DMS53 (cell line): Measurements from ENCODE around the gene THAP7.

Experiments
- DNase-seq: peaks from one replicate; lab custom pipeline; 2025; lab: John Stamatoyannopoulos, UW

The THAP7 gene

DNA sequence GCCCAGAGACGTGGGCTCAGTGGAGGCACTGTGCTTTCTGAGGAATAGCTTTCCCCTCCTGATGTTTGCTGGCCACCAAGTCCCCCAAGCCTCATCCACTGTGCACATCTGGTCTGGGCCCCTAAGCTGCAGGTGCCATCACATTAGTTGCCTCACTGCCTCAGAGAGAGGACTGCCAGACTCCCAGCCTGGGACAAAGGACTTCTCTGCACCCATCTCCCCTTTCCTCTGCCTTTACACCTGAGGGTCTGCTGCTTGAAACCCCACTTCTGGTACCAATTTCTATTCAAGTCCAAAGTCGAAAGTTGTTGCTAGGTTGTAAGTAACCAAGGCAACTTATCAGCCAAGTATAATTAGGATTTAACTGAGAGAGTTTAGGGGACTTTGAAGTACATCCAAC, 23.5 kb downstream of the THAP7 start:
- no peak for DNase-seq

DNA sequence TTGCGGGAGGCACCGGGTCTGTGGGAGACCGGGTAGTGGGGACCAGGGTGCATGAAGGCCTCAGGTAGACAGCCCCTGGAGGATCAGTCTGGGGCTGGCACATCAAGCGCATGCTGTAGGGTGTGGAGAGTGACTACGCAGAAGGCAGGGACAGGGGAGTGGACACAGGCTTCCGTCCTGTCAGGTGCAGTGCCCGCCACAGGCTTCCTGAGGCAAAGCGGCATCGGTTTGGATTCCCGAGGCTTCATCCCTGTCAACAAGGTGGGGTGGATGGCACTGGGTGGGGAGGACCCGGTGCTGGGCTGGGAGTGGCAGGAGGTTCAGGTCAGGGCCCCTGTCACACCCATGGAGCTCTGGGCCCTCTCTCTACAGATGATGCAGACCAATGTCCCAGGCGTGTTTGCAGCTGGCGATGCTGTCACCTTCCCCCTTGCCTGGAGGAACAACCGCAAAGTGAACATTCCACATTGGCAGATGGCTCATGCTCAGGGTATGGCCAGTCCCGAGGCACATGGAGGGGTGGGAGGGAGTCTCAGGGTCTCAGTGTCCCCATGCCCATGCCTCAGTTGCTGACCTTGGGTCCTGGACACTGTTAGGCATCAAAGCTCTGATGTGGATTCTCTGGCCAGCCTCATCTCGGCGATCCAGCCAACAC, 24.3 kb downstream of the THAP7 start:
- no peak for DNase-seq

DNA sequence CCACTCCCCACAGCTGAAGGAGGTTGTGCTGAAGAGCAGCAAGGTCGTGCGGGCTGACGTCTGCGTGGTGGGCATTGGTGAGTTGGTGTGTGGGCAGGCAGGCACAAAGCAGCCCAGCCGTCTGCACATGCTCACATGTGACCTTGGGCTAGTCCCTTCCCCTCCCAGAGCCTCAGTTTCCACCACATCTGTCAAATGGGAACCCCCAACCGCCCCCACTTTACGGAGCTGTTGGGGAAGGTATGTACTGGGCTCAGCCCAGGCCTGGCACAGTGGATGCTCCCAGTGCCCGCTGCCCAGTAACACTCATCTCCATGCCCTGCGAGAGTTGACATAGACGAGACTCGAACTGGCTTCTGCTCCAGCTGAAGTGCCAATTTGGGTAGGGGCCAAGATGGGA, 24.9 kb downstream of the THAP7 start:
- DNase-seq = no peak

DNA sequence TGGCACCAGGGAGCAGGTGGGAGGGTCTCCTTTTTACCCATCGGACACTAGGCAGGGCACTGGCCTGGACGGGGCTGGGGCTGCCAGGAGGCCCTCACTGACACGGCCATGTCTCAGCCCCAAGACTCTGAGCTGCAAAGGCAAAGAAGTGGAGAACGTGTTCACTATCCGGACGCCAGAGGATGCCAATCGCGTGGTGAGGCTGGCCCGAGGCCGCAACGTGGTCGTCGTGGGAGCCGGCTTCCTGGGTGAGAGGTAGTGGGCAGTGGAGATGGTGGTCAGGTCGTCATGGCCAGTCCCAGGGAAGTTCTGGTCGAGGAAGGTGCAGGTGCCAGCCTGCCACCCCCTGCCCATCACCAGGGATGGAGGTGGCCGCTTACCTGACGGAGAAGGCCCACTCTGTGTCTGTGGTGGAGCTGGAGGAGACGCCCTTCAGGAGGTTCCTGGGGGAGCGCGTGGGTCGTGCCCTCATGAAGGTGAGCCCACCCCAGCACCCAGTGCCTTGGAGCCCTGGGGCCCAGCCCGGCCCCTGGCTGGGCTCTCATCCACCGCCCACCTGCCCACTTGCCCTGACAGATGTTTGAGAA, 25.5 kb downstream of the THAP7 start:
- DNase-seq = no peak

DNA sequence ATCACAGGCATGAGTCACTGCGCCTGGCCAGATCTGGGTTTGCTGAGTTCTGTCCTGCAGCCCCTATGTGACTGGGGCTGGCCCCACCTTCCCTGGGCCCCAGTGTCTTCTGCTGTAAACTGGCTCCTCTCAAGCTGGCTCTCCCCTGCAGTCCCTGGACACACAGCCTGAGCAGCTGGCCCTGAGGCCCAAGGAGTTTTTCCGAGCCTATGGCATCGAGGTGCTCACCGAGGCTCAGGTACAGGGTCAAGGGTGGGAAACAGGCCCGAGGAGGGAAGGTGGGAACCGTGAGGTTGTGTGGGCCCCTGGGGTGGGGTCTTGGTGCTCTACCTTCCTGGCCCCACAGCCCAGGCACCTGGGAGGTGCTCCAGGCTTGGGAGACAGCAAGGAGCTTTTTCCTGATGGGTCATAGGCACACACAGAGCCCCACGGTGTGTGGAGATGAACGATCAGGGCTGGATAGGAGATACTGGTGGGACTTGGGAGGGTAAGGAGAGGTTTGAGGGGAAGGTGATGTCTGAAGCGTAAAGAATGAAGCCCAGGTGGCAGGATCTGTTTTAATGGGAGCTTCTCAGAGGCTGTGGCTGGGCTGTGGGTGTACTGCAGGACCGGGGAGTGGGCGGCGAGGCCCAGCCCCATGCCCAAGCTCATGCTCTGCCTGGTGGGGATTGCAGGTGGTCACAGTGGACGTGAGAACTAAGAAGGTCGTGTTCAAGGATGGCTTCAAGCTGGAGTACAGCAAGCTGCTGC, 26.2 kb downstream of the THAP7 start:
- no peak for DNase-seq

DNA sequence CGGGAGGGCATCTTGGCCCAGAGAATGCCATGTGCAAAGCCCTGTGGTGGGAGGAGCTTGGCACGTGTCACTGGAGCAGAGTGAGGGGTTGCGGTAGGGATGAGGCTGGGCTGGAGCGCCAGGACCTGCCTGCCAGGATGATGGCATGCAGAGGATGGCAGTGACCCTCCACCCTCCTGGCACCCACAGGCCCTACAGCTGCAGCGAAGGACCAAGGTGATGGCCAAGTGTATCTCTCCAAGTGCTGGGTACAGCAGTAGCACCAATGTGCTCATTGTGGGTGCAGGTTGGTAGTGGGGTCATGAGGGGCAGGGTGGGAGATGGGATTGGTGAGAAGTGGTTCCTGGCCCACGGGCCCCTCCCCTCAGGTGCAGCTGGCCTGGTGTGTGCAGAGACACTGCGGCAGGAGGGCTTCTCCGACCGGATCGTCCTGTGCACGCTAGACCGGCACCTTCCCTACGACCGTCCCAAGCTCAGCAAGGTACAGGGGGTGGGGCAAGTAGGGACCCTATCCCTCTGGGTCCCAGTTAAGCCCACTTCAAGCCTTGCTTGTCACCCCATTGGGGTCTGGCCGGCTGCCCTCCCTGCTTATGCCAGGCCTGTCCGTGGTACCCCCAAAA, 27.5 kb downstream of the THAP7 start:
- DNase-seq = no peak

DNA sequence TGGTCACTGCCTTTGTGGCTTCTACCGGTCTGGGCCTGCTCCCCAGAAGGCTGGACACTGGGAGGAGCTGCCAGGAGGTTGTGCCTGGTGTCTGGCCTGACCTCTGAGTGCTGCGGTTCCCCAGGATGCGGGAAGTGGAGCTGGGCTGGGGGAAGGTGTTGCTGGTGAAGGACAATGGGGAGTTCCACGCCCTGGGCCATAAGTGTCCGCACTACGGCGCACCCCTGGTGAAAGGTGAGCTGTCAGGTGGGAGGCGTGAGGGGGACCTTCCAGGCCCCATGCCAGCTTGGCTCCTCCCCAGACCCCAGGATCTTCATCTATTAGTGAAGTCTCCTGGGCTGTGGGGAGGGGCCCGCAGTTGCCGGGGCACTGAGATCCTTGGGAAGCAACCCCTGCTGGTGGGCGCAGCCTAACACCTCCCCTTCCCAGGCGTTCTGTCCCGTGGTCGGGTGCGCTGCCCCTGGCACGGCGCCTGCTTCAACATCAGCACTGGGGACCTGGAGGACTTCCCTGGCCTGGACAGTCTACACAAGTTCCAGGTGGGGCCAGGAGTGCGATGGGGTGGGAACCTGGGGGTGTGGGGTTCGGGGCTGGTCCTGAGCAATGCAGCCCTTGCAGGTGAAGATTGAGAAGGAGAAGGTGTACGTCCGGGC, 28.2 kb downstream of the THAP7 start:
- DNase-seq = no peak

DNA sequence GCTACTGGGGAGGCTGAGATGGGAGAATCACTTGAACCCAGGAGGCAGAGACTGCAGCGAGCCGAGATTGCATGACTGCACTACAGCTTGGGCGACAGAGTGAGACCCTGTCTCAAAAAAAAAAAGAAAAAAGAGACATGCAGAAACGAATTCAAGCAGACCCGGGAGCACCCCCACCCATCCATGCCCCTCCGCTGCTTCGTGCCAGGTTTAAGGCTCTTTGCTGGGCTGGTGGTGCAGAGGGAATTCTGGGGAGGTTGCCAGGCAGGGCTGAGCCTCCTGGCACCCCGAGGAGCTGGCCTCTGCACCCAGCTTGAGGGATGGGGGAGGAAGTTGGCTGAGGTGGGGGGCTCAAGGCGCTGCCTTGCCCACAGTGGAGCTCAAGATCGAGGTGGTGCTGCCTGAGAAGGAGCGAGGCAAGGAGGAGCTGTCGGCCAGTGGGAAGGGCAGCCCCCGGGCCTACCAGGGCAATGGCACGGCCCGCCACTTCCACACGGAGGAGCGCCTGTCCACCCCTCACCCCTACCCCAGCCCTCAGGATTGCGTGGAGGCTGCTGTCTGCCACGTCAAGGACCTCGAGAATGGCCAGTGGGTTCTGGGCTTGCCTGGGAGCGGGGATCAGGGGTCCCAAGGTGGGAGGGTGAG, 28.9 kb downstream of the THAP7 start:
- no peak for DNase-seq

DNA sequence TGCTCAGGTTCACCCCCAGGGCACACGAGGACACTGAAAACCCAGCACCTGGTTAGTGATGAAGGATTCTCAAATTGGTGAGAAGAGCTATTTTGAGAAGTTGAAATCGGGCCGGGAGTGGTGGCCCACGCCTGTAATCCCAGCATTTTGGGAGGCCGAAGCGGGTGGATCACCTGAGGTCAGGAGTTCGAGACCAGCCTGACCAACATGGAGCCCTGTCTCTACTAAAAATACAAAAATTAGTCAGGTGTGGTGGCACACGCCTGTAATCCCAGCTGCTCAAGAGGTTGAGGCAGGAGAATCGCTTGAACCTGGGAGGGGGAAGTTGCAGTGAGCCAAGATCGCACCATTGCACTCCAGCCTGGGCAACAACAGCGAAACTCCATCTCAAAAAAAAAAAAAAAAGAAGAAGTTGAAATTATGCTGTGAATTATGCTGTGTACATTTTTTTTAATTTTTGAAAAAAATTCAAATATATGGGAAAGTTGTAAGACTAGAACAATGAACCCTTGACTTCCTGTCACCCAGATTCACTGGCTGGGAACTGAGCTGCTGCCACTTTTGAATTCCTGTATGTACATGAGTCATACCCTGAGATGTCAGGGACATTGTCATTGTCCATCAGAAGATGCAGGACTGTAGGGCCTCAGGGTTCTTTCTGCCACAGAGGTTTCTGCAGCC, 29.8 kb downstream of the THAP7 start:
- peak; percentile 32 for DNase-seq

DNA sequence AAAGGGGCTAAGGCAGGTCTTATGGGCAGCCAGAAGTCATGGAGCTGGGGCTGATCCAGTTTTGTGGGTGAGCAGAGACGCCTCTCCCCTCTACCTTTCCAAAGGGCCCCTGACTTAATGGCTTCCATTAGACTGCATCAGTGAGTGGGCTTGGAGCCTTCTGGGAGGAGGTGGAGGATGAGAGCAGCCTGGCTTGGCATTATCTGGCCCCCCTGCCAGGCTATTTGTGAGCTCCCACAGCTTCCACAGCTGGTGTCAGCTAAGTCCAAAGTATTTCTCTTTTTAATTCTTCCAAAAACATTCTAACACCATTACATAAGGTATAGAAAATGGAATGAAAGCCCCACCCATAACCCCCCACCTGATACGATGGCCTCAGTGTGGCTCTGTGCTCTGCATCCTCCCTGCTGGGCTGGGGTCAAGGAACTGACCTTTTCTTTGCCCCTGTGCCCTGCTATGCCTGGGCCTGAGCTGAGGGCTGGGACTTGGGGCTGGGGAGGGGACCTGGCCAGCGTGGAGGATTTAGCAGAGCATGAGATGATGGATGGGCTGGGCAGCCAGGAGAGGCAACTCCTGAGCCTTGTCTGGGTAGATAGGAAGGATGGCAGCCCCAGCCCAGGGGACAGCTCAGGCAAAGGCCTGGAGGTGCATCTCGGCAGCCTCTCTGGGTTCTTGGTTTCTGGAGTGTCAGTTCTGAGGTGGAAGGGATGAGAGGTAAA, 30.8 kb downstream of the THAP7 start:
- DNase-seq = no peak

DNA sequence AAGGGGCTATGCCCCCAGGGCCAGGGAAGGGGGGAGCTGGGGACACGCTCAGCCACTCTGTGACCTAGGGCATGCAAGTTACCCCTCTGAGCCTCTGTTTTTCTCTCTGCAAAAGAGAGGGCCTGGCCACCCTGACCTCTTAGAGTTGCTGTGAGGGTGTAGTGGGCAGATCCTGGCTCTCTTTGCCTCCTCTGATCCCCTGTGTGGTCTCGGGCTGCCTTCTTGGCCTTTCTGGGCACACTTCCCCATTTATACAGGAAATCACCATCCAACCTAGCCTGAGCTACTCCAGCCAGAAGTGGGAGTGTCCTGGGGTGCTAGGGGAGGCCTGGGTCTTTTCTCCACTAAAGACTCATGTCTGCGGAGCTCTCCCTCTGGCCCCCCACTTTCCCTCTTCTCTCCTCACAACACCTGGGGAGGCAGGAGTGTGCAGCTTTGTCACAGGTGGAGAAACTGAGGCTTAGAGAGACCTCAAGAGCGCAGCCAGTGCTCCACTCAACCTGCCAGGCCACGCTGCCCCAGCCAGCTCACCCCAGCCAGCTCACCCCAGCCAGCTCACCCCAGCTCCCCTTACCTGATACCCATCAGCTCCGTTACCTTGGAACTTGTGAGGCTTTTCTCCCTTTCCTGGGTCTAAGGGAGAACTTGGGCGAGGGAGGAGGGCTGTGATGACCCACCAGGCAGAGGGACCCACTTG, 33.5 kb downstream of the THAP7 start:
- DNase-seq = no peak

DNA sequence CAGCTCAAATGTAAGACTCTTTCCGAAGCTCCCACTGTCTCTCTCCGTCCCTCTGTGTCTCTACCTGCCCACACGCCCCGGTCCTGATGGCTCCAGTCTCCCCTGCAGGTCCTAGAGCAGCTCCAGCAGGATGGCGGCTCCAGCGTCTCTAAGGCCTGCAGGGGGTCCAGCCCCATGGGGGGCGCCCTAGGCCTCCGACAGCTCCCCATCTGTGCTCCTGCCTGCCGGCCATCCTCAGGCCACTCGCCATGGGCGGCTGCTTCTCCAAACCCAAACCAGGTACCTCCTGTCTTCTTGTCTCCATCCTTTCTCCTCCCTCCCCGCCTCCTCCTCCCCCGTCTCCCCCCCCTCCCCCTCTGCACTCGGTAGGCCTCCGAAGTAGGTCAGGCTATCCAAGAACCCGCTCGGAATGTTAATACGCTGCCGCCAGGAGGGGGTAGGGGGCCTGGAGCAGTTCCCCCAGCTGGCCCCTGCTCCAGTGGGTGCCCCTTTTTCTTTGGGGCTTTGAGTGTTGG, 34.2 kb downstream of the THAP7 start:
- no peak for DNase-seq

DNA sequence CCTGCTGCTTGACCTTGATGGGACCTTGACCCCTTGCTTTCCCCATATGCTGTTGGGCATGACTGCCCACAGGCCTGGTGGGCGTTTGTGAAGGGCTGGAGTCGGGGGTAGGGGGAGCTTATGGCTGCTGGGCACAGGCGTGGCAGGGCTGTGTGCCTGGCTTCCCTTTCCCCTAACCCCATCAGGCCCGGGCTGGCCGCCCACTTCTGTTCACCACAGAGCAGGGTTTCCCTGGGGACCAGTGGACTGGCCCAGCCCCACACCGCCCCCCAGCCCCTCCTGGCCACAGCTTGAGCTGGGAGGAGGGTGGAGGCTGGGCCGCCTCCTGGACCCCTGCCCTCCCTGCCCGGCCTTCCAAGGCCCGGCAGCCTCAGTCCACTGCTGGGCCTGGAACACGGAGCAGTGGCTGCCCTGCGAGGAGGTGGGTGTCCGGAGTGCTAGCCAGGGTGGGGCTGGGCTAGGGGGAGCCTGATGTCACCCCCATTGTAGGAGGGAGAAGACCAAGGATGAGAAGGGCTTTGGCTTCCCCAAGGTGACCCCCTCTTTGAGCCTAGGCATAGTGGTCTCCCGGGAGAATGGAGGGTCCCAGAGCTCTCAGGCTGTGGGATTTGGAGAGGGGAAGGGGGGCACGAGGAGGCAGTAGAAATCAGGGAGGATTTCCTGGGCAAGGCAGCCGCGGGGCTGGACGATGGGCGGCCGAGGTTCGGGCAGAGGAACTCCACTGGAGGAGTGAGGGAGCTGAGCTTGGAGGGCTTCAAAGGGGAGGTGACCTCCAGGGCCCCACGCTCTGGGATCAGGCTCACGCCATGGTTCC, 34.8 kb downstream of the THAP7 start, which contains the start of gene AIFM3:
TSS of gene AIFM3 (plus strand) at position 373 of the 814 bp plus-strand sequence. CDS start 690 bp downstream, outside the sequence.
- DNase-seq = no peak

DNA sequence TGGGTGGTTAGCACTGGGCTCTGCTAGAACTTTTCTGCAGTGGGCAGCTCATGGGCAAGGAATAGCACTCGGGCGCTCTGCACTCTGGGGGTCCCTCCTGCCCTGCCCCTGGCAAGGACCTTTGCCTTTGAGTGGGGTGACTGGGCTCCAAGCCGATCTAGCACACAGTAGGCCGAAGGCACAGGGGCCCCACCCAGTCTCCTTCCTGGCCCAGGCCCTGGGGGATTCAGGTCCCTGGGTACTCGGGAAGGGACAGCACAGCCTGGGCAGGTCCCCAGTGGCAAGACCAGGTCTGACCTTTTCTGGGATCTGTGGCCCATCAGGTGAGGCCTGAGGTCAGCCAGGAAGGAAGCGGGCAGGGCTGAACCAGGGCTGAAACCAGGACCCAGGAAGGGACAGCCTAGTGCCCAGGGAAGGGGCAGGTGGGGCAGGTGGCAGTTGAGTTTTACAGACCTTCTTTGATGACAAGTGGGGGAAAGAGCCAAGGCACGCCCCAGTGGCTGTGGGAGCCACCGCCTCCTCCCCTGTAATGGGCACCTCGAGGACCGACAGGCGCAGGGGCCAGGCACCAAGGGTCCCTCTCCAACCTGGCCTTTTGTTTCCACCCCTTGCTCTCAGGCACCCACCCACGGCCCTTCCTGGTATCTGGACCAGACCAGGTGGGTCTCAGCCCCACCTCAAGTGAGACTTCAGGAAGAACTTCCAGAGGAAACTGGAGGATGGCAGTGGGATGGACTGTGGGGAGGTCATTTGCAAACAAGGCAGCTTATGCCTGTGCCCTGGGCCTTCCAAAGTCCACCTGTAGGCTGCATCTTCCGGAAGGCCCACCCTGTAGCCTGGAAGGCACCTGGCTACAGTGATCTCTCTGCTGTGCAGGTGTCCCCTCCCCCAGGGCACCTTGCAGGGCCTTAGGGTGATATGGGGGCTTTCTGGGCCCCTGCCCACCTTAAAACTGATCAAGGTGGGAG, 35.7 kb downstream of the THAP7 start:
- no peak for DNase-seq

DNA sequence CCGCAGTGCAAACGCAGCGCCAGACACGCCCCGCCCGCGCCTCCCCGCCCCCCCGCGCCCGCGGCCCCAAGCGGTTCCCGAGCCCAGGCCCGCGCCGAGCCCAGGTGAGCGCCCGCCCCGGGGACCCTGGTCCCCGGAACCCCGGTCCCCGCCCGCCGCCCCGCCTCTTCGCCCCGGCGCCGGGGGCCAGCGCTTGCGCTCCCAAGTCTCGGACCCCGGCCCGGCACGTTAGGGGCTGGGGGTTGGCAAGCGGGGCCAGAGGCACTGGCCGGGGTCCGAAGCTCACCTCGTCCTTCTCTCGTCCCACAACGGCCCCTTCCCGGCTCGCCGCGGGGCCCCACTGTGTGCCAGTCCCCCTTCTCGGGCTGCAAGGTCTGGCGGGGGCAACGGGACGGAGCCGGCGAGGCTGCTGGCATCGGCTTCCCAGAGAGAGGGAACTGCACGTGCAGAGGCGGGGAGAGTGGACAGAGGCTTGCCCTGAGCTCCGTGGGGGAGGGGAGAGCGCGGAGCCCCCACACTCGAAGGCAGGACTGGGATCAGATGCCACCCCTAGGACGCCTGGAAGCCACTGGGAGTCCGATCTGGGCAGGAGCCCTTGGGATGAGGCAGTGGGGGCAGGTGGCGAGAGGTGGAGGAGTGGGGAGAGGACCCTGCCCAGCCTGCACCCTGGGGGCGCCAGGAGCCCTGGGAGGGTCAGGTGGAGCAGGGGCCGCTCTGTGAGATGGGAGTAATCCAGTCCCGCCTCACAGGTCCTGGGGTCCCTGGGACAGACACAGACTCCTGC, 36.6 kb downstream of the THAP7 start:
- DNase-seq = peak; percentile 9

DNA sequence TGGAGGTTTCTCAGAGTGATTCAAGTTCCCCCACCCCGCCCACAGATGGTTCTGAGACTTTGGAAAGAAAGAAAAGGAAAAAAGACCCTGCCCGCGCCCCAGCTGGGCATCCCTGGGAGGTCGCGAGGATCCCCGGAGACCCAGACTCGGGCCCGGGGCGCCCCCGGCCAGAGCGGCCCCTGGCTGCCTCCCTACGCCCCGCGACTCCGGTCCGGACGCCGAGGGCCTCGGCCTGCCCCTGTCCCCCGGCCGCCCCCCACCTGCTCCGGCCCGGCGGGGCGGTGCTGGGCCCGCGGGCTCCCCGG, 37.2 kb downstream of the THAP7 start:
- DNase-seq = no peak
